Measurements from ENCODE around the gene RDH13.
"Not testable (repeated sequence)": the region's sequence is repeated elsewhere in the genome, so short reads cannot be mapped to it uniquely, and the experiment has no call there.

RDH13 gene

DNA sequence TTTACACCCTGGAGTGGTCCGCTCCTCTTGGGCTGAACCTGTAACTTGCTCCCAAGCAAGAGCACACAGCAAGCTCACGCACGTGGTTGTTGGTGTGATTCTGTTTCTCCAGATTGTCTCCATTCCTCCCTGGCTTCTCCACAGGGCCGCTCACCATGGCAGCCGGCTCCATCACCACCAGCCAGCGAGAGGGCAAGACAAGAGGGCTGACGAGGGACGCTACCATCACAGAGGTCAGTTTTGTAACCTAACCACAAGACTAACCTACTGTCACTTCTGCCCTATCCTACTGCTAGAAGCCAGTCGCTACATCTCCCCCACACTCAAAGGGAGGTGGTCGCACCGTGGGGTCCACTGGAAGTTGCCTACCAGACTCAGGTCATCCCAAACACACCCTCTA, 20.3 kb downstream of the RDH13 start:
- DNase-seq, result no peak

DNA sequence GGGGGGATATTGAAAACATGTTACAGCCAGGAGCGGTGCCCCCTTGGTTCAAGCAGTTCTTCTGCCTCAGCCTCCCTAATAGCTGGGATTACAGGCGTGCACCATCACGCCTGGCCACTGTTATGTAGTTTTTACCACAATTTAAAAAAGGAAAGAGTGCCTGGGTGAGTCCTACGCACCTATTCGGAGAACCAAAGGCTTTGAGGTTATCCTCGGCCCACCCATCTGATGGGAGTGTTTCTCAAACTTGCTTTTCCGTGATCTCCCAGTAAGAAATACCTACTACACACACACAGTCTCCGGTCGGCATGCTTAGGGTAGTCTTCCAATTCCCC, 20.6 kb downstream of the RDH13 start:
- DNase-seq, result no peak

DNA sequence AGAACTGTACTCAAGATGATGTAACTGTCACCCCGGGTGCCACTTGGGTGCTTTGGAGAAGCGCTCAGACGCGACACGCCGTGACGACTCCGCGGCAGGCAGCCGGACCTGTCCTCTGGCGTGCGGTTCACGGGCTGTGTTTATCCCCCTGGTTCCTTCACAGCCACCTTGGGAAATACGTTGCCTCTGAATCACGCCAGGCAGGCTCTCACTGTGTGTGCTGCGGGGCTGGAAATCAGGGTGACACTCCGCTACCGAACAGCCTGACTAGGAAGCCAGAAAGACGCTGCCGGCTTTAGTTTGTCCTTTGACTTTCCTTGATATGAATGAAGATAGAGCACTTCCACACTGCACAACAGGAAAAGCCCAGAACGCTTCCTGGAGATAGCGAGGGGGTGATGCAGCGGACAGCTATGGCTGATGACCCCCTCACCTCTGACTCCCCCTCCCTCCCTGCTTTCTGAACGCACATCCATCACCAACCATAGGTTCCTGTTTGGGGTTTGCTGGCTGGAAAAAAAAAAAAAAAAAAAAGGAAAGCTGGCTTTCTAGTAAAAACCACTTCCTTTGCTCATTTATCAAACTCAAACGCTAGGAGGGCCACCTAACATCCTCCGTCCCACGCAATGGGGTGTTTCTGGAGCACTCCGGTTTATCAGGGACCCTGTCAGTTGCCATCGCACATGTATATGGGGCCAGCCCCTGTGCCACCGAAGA, 21.2 kb downstream of the RDH13 start:
- no peak for DNase-seq

DNA sequence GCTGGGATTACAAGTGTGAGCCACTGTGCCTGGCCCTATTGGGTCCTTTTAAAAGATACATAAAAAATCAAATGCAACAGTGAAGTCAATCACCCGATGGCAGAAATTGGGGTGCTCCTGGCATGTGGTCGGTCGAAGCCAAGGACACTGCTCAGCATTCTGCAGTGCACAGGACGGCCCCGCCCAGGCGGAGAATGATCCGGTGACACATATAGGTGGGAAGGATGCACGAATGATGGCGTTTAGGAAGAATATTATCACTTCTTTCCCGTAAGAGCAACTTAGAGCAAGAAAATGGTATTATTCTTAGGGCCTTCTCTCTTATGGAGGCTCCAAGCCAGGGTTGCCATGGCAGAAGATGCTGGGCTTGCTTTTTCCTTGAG, 21.7 kb downstream of the RDH13 start:
- no peak for DNase-seq

DNA sequence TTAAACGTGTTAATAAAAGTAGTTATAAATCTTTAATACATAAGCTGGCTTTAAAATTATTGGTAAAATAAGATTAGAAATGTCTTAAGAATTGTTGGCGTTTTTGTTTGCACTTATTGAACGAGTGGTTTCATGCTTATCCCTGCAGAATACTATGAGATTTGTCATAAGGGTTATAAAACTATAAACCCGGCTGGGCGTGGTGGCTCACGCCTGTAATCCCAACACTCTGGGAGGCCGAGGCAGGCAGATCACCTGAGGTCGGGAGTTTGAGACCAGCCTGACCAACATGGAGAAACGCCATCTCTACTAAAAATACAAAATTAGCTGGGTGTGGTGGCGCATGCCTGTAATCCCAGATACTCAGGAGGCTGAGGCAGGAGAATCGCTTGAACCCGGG, 22.3 kb downstream of the RDH13 start:
- not testable (repeated sequence) for DNase-seq

DNA sequence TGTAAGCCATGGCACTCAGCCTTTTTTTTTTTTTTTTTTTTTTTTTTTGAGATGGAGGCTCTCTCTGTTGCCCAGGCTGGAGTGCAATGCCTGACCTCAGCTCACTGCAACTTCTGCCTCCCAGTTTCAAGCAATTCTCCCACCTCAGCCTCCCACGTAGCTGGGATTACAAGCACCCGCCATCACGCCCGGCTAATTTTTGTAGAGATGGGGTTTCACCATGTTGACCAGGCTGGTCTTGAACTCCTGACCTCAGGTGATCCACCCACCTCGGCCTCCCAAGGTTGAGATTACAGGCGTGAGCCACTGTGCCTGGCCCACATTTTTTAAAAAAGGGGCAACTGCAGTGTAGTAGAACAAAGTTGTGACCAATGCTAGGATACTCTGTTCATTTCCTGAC, 25.3 kb downstream of the RDH13 start:
- not testable (repeated sequence) for DNase-seq

DNA sequence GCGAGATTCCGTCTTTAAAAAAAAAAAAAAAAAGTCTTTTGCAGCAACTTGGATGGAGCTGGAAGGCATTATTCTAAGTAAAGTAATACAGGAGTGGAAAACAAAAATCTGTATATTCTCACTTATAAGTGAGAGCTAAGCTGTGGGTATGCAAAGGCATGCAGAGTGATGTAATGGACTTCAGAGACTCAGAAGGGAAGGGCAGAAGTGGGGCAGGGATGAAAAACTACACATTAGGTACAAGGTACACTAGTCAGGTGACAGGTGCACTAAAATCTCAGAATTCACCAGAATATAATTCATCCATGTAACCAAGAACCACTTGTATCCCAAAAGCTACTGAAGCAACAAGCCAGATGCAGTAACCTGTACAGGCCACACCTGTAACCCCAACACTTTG, 26.9 kb downstream of the RDH13 start:
- DNase-seq, result no peak

DNA sequence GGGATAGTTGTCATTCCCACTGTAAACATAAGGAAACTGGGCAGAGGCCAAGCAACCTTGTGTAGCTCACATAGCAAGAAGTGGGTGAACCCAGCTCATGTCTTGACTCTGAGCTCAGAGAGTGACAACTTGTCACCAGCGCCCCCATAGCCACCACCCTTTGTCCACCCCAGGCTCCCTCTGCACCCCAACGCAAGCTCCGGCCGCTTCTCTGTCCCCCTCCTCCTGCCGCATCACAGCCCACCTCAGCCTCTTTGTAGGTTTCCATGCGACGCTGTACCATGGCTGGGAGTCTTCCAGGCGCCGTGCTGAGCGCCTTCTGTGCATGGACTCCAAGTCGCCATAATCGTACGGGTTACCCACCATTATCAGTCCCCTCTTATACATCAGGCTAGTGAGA, 28.2 kb downstream of the RDH13 start:
- no peak for DNase-seq

DNA sequence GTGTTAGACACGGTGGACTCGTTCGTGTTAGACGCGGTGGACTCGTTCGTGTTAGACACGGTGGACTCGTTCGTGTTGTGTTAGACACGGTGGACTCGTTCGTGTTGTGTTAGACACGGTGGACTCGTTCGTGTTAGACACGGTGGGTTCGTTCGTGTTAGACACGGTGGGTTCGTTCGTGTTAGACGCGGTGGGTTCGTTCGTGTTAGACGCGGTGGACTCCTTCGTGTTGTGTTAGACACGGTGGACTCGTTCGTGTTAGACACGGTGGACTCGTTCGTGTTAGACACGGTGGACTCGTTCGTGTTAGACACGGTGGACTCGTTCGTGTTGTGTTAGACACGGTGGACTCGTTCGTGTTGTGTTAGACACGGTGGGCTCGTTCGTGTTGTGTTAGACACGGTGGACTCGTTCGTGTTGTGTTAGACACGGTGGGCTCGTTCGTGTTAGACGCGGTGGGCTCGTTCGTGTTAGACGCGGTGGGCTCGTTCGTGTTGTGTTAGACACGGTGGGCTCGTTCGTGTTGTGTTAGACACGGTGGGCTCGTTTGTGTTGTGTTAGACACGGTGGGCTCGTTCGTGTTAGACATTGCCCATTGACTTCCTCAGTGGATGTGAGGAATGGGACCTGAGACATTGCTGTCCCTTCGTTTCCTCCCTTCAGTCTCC, 29.8 kb downstream of the RDH13 start:
- DNase-seq, result not testable (repeated sequence)

DNA sequence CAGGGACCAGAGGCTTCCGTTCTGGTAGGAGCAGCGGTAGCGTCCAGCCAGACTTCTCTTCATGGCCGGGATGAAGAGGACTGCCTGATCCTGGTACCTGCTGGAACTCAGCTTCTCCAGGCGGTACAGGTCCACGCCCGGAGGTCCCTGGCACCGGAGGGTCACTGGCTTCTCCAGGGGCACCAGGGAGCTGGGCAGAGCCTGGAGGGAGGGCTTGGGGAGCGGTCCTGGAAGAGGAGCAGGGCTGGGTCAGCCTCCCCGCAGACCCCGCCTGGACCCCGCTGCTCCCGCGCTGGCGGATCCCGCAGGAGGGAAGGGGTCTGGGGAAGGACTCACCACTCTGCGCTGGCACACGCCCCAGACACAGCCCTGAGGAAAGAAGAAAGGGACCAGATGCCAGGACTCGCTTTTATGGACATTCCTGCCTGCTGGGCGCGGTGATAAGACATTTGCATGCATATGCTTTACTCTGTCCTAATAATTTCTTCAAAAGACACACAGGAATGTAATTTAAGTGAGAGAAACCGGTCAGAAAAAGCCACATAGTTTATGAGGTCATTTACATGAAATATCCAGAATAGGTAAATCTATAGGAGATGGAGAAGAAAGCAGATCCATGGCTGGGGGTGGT, 30.7 kb downstream of the RDH13 start:
- no peak for DNase-seq

DNA sequence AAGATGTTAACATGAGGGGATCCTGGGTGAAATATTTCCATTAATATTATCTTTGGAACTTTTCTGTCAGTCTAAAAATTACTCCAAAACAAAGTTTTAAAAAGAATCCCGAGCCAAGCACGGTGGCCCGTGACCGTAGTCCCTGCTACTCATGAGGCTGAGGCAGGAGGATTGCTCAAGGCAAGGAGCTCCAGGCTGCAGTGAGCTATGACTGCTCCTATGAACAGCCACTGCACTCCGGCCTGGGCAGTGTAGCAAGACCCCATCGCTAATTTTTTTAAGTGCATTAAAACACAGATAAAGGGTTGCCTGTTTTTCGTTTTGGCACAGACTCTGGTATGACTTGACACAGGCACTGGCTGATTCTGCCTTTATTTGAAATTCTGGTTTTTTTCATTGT, 31.8 kb downstream of the RDH13 start:
- no peak for DNase-seq

DNA sequence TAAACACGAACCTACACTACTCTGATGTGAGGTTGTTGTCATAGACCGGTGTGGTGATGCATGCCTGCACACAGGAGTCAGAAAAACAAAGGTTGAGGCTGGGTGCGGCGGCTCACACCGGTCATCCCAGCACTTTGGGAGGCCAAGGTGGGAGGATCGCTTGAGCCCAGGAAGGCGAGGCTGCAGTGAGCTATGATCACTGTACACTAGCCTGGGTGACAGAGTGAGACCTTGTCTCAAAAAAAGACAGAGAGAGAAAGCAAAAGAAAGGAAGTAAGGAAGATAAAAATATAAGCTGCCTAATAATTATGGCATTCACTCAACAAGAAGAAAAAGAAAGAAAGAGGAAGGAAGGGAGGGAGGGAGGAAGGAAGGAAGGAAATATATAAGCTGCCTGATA, 34.2 kb downstream of the RDH13 start:
- no peak for DNase-seq

DNA sequence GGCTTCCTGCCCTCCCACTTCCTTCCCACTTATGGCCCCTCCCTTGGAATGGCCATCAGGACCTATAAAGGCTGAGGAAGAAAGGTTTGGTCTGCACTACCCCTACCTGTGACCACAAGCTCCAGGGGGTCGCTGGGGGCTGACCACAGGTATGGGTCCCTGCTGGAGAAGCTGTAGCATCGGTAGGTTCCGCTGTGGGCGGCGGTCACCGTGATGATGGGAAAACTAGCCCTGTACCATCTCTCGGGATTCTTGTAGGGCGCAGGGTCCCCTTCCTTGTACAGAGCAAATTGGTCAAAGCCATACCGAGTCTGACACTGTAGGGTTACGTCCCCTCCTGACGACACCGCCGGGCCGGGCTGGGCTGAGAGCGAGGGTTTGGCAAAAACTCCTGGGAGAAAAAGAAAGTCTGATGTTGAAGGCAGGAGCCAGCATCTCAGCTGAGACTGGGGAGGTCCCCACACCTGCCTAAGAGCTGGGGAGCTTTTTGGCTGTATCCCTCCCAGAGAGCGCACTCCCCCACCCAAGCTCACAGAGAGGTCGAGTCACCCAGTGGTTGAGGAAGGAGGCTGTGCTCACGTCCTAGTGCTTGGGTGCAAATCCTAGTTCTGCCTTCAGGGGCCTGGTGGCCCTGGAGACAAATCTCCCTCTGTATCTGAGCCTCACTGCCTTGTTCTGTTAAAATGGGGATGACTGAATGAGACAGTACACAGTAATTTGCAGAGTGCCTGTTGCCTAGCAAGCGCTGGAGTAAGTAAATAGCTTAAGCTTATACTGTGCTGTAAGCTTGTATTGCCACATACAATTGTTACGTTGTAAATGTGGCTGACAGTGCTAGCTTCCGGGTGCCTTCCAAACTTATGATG, 35.2 kb downstream of the RDH13 start:
- DNase-seq, result no peak

DNA sequence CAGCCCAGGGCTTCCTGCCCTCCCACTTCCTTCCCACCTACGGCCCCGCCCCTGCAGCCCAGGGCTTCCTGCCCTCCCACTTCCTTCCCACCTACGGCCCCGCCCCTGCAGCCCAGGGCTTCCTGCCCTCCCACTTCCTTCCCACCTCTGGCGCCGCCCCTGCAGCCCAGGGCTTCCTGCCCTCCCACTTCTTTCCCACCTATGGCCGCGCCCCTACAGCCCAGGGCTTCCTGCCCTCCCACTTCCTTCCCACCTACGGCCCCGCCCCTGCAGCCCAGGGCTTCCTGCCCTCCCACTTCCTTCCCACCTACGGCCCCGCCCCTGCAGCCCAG, 35.8 kb downstream of the RDH13 start:
- not testable (repeated sequence) for DNase-seq

DNA sequence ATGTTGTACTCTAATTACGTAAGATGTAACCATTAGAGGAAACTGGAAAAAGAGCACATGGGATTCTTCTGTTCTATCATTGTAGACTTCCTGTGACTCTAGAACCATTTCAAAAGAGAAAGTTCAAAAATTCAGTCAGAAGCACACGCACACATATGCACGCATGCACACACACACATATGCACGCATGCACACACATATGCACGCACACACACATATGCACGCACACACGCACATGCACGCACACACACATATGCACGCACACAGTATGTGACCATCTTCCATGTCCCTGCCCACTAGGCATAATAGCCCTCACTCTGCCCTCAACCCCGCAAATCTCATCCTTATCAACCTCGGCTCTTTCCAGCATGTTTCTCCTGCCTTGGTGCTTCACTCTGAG, 38.8 kb downstream of the RDH13 start:
- no peak for DNase-seq

DNA sequence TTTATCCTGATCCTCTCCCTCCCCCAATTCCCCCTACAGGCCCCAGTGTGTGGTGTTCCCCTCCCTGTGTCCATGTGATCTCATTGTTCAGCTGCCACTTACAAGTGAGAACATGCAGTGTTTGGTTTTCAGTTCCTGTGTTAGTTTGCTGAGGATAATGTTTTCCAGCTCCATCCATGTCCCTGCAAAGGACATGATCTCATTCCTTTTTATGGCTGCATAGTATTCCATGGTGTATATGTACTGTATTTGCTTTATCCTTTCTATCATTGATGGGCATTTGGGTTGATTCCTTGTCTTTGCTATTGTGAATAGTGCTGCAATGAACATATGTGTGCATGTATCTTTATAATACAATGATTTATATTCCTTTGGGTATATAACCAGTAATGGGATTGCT, 42.6 kb downstream of the RDH13 start:
- not testable (repeated sequence) for DNase-seq

DNA sequence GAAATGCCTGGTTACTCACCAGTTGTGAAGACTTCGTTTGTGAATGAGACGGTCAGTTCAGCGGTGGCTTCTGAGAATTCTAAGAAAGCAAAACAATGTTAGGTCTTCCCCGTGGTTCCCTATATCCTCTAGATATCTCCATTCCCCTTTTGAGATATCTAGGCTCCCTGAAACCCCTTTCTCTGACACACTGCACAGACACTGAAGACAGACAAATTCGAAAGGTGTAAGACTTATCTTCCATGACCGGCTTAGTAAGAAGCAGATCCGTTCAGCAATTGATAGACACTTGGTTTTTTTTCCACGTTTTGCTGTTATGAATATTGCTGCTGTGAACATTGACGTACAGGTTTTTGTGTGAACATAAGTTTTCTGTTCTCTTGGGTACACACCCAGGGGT, 44.3 kb downstream of the RDH13 start:
- no peak for DNase-seq

DNA sequence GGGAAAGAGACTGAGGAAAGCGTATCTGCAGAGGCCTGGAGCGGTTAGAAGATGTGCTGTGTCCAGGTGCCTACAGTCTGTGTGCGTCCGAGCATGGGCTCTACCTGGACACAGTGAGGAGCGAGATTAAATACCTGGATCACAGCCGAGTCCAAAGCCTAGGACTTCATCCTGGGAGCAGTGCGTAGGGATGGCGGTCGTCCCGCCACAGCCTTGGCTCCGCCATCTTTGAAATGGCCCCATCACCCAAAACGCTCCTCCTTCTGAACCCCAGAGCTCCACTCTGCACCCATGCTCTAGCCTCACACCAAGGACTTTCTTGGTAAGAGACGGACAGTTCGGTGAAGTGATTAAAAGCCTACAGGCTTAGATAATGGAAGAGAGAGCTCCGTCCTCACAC, 44.7 kb downstream of the RDH13 start:
- no peak for DNase-seq

DNA sequence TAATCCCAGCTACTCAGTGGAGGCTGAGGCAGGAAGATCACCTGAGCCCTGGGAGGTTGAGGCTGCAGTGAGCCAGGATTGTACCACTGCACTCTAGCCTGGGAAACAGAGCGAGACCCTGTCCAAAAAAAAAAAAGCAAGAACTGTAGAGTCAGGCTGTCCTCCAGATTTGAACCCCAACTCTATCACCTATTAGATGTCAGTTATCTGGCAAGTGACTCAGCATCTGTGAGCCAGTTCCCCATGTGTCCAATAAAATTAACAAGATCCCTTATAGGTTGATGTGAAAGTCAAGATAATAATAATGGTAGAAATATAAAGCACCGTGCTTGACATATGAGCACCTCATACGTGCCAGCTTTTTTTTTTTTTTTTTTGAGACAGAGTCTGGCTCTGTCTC, 46.9 kb downstream of the RDH13 start:
- DNase-seq, result no peak

DNA sequence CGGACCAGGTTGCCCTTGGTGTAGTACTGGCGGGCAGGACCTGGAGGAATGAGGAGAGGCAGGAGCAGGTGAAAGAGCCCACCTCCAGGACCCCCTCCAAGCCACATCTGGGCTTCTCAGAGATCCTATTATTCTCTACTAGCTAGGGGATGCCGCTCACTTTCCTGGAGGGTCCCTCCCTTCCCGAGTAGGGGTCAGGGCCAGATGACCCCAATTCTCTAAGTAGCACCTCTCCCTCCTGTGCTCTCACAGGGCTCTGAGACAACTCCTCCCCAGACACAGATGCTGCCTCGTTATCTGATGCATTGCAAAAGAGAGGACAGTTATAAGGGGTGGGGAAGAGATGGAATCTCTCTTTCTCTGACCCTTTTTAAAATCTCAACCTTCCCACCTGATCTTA, 47.8 kb downstream of the RDH13 start:
- DNase-seq, result no peak

DNA sequence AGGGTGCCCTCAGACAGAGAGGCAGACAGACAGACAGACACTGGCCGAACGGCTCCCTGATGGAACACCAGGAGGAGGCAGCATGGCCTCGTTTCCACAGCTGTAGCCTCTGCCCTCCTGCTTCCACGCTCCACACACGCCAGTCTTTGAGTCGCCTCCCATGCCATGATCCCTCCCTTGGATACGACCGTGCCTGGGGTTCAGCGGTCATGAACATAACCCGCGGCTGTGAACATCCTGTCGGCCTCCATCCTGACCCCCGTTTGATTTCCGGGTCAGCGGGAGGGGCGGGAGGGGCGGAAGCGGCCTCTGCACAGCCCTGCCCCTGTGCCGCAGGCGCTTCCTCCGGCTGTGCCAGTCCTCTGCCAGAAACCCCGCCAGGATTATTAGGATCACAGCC, 48.2 kb downstream of the RDH13 start:
- DNase-seq, result peak; percentile 2

DNA sequence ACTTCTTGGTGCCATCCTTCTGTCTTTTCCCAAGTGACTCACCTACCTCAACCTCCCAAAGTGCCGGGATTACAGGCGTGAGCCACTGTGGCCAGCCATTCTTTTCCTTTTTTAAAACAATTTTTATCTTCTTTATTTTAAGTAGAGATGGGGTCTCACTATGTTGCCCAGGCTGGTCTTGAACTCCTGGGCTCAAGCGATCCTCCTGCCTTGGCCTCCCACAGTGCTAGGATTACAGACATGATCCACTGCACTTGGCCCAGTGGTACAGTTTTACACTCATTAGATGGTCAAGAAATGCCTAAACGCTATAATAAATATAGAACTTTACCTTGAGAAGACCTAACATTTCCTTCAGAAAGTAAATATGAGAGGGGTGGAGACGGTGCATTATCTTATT, 49.4 kb downstream of the RDH13 start:
- no peak for DNase-seq

DNA sequence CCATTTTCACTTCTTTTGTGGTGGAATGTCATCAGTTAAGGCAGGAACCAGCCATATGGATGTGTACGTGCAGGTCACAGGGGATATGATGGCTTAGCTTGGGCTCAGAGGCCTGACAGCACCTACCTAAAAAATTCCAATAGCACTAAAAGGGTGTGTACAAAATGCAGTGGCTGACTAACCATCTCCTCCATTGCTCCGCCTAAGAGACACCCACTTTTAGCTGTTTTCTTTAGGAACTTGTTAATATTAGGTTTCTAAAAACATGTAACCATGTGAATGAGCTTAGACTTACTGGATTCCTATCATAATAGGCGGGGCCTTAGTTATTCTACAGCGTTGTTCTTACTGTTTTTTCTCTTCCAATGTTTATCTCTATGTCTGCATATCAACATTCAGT, 50.6 kb downstream of the RDH13 start:
- DNase-seq, result no peak

DNA sequence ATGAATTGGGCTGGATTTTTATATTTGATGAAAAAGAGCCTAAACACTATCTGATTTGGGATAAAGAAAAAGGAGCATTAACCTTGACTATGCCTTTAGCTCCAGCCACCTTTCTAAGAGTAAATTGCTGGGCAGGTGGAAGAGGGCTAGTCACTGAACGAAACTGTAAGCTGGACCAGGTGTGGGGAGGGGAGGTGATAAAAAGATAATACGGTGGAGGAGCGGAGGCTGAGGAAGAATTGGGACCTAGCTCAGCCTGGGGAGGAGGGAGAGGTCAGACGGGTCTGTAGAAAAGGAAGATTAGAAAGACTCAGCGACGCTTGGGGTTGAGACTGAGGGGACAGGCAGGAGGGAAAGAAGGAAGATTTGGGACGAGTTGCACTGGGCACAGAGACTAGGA, 52.4 kb downstream of the RDH13 start:
- not testable (repeated sequence) for DNase-seq

All from NCI-H345 (cell line).